HG02798 (cell line): ENCODE results near the gene CDK16.

Experiments used
- ATAC-seq: cut with Tn5 transposase; IDR thresholded peaks from one replicate; pipeline ENCODE4 v1.9.1; 2021; ENCODE audit warnings: mild to moderate bottlenecking; ENCODE audit not compliant: unreplicated experiment, poor library complexity

Gene CDK16

GRCh38 chrX:47202877-47203276, 15.6 kb upstream of the CDK16 start:
- no peak for ATAC-seq

GRCh38 chrX:47204970-47205369, 13.5 kb upstream of the CDK16 start:
- ATAC-seq: no peak

- ATAC-seq: no peak
Observed at GRCh38 chrX:47206316-47206715, 12.2 kb upstream of the CDK16 start.

GRCh38 chrX:47208108-47208507, 10.4 kb upstream of the CDK16 start:
- no peak for ATAC-seq

GRCh38 chrX:47209508-47210238, 8.8 kb upstream of the CDK16 start:
- no peak for ATAC-seq

- no peak for ATAC-seq
Observed at GRCh38 chrX:47210661-47211425, 7.6 kb upstream of the CDK16 start.

- no peak for ATAC-seq
Observed at GRCh38 chrX:47212381-47213293, 5.8 kb upstream of the CDK16 start.

- no peak for ATAC-seq
Observed at GRCh38 chrX:47214435-47215077, 3.9 kb upstream of the CDK16 start.

- no peak for ATAC-seq
Observed at GRCh38 chrX:47215291-47215900, 3.1 kb upstream of the CDK16 start.

- ATAC-seq: no peak
Observed at GRCh38 chrX:47216393-47216925, 2.0 kb upstream of the CDK16 start.

GRCh38 chrX:47217121-47217851, 1.2 kb upstream of the CDK16 start:
- no peak for ATAC-seq

GRCh38 chrX:47217852-47218279, 615 bp upstream of the CDK16 start:
- peak; percentile 89 for ATAC-seq

GRCh38 chrX:47218920-47219815, 687 bp downstream of the CDK16 start:
- no peak for ATAC-seq

- no peak for ATAC-seq
Observed at GRCh38 chrX:47221756-47222155, 3.3 kb downstream of the CDK16 start.

- ATAC-seq: no peak
Observed at GRCh38 chrX:47222751-47223350, 4.4 kb downstream of the CDK16 start.

GRCh38 chrX:47223476-47224250, 5.2 kb downstream of the CDK16 start:
- no peak for ATAC-seq
